ENCODE data around the gene ANGPT4. TPM values are rescaled to one million over a fixed set of nuclear protein-coding genes. Genes with fewer than 3 reads are reported as not detected.
A peak's percentile ranks its signal among the peaks of the same experiment; 100 is the strongest.

ANGPT4 gene
- total and polyA plus RNA-seq, 2 of the 13 experiments (the other 11 are each of a cell fraction or from before 2014, with no cell fraction given), result not detected

- TF ChIP-seq ZNF556 (CRISPR knock-in tag; IDR thresholded peaks at IDR 0.05; ENCODE audit: borderline replicate concordance) (no peak; the same call in none of the 2 replicates), NFE2 (CRISPR knock-in tag; IDR thresholded peaks at IDR 0.05) (no peak), ZNF101 (CRISPR knock-in tag; IDR thresholded peaks at IDR 0.05; ENCODE audit: borderline replicate concordance, low read depth) (no peak), FOSL1 (CRISPR knock-in tag; IDR thresholded peaks at IDR 0.05; ENCODE audit: borderline replicate concordance) (no peak), ZNF530 (CRISPR knock-in tag; IDR thresholded peaks at IDR 0.05; ENCODE audit: low read depth) (no peak), ZNF737 (CRISPR knock-in tag; IDR thresholded peaks at IDR 0.05; ENCODE audit: borderline replicate concordance) (no peak), KLF12 (CRISPR knock-in tag; IDR thresholded peaks at IDR 0.05; ENCODE audit: borderline replicate concordance) (peak; percentile 94), RERE (CRISPR knock-in tag; IDR thresholded peaks at IDR 0.05; ENCODE audit: low read depth) (no peak), ZNF724P (CRISPR knock-in tag; IDR thresholded peaks at IDR 0.05; ENCODE audit: borderline replicate concordance) (peak; percentile 56; the same call in 1 of the 2 replicates), ZNF225 (CRISPR knock-in tag; IDR thresholded peaks at IDR 0.05) (no peak), ZNF775 (CRISPR knock-in tag; IDR thresholded peaks at IDR 0.05; ENCODE audit: borderline replicate concordance) (no peak), MED8 (CRISPR knock-in tag; IDR thresholded peaks at IDR 0.05; ENCODE audit: insufficient replicate concordance) (no peak), ZKSCAN1 (IDR thresholded peaks at IDR 0.05; ENCODE audit: low read length) (no peak), MBD4 (IDR thresholded peaks at IDR 0.05; ENCODE audit: borderline replicate concordance, low read length) (no peak), MED13 (CRISPR knock-in tag; IDR thresholded peaks at IDR 0.05) (peak; percentile 61; the same call in 1 of the 2 replicates), ZBTB34 (CRISPR knock-in tag; IDR thresholded peaks at IDR 0.05) (0 out of 2 replicates have a peak, but pooled peaks have one; percentile 21)
- TF ChIP-seq, protein P1, sequence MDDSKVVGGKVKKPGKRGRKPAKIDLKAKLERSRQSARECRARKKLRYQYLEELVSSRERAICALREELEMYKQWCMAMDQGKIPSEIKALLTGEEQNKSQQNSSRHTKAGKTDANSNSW (CRISPR knock-in tag; IDR thresholded peaks at IDR 0.05; ENCODE audit: borderline replicate concordance), result no peak
- TF ChIP-seq, protein P2, sequence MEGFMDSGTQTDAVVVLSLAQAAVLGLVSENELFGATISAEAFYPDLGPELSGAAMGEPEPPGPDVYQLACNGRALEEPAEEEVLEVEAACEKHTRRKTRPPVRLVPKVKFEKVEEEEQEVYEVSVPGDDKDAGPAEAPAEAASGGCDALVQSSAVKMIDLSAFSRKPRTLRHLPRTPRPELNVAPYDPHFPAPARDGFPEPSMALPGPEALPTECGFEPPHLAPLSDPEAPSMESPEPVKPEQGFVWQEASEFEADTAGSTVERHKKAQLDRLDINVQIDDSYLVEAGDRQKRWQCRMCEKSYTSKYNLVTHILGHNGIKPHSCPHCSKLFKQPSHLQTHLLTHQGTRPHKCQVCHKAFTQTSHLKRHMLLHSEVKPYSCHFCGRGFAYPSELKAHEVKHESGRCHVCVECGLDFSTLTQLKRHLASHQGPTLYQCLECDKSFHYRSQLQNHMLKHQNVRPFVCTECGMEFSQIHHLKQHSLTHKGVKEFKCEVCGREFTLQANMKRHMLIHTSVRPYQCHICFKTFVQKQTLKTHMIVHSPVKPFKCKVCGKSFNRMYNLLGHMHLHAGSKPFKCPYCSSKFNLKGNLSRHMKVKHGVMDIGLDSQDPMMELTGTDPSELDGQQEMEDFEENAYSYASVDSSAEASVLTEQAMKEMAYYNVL (CRISPR knock-in tag; IDR thresholded peaks at IDR 0.05; ENCODE audit: borderline replicate concordance), result peak; percentile 78
- TF ChIP-seq, protein P3, sequence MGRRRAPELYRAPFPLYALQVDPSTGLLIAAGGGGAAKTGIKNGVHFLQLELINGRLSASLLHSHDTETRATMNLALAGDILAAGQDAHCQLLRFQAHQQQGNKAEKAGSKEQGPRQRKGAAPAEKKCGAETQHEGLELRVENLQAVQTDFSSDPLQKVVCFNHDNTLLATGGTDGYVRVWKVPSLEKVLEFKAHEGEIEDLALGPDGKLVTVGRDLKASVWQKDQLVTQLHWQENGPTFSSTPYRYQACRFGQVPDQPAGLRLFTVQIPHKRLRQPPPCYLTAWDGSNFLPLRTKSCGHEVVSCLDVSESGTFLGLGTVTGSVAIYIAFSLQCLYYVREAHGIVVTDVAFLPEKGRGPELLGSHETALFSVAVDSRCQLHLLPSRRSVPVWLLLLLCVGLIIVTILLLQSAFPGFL (CRISPR knock-in tag; IDR thresholded peaks at IDR 0.05), result no peak
Measured at GRCh38 chr20:833450-834150, 82.5 kb downstream of the ANGPT4 start, which contains the start of gene FAM110A (continued).
